Body of pancreas (tissue), 4 donors: ENCODE results near the gene MCTP2. TPM values are rescaled to one million over a fixed set of nuclear protein-coding genes. Genes with fewer than 3 reads are reported as not detected.

Experiments
- ATAC-seq: fragments of 150-250 bp; one replicate; pipeline ENCODE4 v1.9.1; 2016
- DNase-seq, 4 donors: peaks; one replicate each; pipeline ENCODE4 v3.0.0-alpha.2; 2019
- H3K27ac ChIP-seq, 4 donors: fragments of 200-600 bp; sonication (generic); 1 replicate in 3 of 4; 2 replicates in 1 of 4; pipeline versions ENCODE4 v1.5.1 to v1.6.1; 2016 to 2019; ENCODE audit warnings: mild to moderate bottlenecking in 1 of 4, mixed read lengths in 1 of 4, moderate library complexity in 1 of 4
- H3K27me3 ChIP-seq, 2 donors: fragments of 200-600 bp; sonication (generic); one replicate each; pipeline ENCODE4 v1.6.0; 2016; ENCODE audit warnings: mild to moderate bottlenecking in 1 of 2
- H3K36me3 ChIP-seq, 2 donors: fragments of 200-600 bp; sonication (generic); replicated peaks in 1 of 2; 2 replicates each; pipeline ENCODE4 v1.5.1; 2016; ENCODE audit warnings: low read depth in 2 of 2; ENCODE audit not compliant: insufficient read depth in 1 of 2
- H3K4me1 ChIP-seq: fragments of 200-600 bp; sonication (generic); one replicate; pipeline ENCODE4 v1.6.0; 2016
- H3K4me3 ChIP-seq, 2 donors: fragments of 200-600 bp; sonication (generic); 1 replicate in 1 of 2; 2 replicates in 1 of 2; pipeline ENCODE4 v1.5.1; 2016 to 2019
- H3K9me3 ChIP-seq, 3 donors: fragments of 200-600 bp; sonication (generic); 1 replicate in 2 of 3; 2 replicates in 1 of 3; pipeline ENCODE4 v1.5.1; 2016
- CTCF ChIP-seq, 7 experiments: fragments of 450-650 bp in 4 of 7; fragments of 200-600 bp in 3 of 7; sonication (generic) in 3 of 7; IDR thresholded peaks; one replicate each; pipeline ENCODE4 v1.5.1; 2016 to 2019; ENCODE audit warnings: antibody characterized with exemption in 7 of 7
- POLR2A ChIP-seq, 3 donors: fragments of 450-650 bp; IDR thresholded peaks; one replicate each; pipeline ENCODE4 v1.6.1; 2016; ENCODE audit warnings: antibody characterized with exemption in 3 of 3, mild to moderate bottlenecking in 2 of 3
- WGBS, 2 donors: methylation state at CpG; one replicate each; pipeline ENCODE4 v1.1.5; 2017; 5-methylcytosine and 5-hydroxymethylcytosine counted together
- intact Hi-C: fragments of 100-400 bp; cut with DNase I; formaldehyde crosslinking; loops from one replicate; pipeline ENCODE4 v1.15.1; 2023
- total RNA-seq, 2 donors: library from RNA; depleted of rRNA; stranded (reverse); fragments of >200 nt; gene quantifications; one replicate each; pipeline ENCODE4 v1.1.0, GENCODE V29; 2016

Gene MCTP2
- total RNA-seq, 2 donors from 2014 or later, result 28.5 to 31.6 TPM

DNA sequence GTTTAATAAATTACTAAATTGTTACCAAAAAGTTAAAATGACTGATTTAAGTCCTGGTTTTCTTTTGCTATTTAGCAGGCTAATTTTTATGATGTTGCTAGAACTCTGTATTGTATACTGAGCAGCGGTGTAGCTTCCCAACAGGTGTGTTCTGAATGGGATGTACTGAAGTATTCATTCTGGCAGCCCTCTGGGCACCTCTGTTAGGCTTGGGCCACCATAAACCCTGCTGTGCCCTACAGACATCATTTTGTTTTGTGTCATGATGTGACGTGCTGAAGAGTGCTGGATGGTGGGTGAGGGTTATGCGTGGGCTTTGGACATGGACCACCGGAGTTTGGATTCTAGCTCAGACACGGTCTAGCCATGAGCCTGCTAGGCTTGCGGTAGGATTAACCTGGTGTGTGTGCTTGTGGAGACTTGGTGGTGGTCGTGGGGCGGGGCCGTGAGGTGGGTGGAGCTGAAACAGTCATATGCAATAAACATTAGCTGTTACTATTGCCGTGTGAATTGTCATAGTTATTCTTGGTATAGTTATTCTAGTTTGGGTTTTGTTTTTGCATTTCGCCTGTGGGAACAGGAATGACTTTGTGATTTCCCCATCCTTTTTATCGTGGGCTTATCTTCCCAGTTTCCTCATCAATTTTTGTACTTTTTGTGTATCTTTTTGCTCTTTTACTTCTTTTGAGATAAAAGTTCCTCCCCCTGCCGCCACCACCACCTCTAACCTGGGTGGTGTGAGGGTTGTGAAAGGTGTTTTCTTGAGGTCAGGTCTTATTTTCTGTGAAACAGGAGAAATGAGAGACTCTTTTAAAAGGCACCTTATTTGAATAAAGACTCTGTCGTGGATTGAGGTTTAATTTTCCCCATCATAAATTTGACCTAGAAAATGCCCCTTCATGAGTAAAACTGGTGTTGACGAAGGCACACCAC is 93.7 kb downstream of the MCTP2 start:
- DNase-seq (no peak), ATAC-seq (no peak)
- Histone ChIP-seq H3K4me1 (no peaks in the 10 kb centered on the region), H3K36me3 (peaks cover 0 to 1% of the 10 kb centered on the region in 2 donors), H3K4me3 (no peak overlapping the region), H3K9me3 (no peaks in the 10 kb centered on the region), H3K27me3 (no peaks in the 10 kb centered on the region), H3K27ac (no peak overlapping the region)
- TF ChIP-seq POLR2A (IDR thresholded peaks at IDR 0.05), result no peak
- TF ChIP-seq CTCF (IDR thresholded peaks at IDR 0.05), result no peak
- WGBS, 2 donors, result 72 to 75% methylated on average over 13 to 15 of the region's 15 CpGs
- intact Hi-C loops, result loop anchor here (5.0 kb wide), 1 partner anchor 158 kb away; no protein-coding TSS in a partner anchor

DNA sequence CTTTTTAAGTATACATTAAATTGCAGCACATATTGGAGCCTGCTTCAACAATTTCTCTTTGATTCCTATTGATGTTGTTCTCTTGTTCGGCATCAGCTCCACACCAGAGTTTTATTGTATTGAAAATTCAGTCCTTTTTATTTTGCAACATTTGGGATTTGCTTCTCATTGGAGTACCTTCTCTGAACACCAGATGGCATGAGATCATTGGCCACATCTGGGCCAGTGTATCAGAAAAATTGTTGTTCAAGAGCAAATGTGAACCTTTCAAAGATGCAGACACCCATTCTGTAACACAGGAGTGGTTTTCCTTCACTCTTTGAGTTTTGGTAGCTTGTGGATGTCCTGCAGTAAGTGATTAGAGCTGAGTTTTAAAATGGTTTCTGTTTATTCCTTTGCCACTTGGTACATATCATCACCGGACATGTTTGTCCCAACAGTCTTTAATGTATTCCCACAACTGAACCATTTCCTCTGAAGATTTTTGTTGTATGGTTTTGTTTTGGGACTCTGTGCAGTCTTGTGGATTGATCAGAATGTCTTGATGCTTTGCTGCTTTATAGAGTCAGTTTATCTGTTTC is 96.1 kb downstream of the MCTP2 start:
- H3K27me3 ChIP-seq, result no peaks in the 10 kb centered on the region
- H3K9me3 ChIP-seq, result no peaks in the 10 kb centered on the region
- H3K27ac ChIP-seq, result no peak overlapping the region
- H3K4me3 ChIP-seq, result no peak overlapping the region
- TF ChIP-seq POLR2A (IDR thresholded peaks at IDR 0.05), result no peak
- TF ChIP-seq CTCF (IDR thresholded peaks at IDR 0.05), result peak; percentile 5 to 57 (median 47)
- no peaks in the 10 kb centered on the region for H3K36me3 ChIP-seq
- WGBS, 2 donors, result 81 to 87% methylated on average over 2 of the region's 2 CpGs
- ATAC-seq, result no peak
- peak in 1 of 4 donors; percentile 8 for DNase-seq
- intact Hi-C loops, result loop anchor here (5.0 kb wide), 1 partner anchor 160 kb away; no protein-coding TSS in a partner anchor
- H3K4me1 ChIP-seq, result peaks cover 5% of the 10 kb centered on the region

DNA sequence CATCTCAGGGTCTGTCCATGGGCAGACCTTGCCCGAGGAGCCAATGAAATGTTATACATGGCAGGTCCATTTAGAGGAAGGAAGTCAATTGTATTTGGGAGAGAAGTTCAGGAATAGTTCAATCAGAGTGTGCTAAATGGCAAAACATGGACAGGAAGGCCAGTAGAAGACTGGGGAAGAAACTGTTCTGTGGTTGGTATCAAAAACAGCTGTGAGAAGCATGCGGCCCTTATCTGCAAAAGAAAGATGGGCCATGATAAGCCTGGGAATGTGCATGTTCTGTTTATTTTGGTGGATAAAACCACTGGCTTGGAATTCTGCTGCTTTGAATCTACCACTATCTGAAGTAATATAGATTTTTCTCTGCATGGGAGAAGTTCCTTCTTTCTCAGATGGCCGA is 100.4 kb downstream of the MCTP2 start:
- Histone ChIP-seq H3K4me3 (no peak overlapping the region), H3K9me3 (no peaks in the 10 kb centered on the region), H3K36me3 (no peaks in the 10 kb centered on the region), H3K27me3 (no peaks in the 10 kb centered on the region), H3K4me1 (peaks cover 5% of the 10 kb centered on the region), H3K27ac (no peak overlapping the region)
- TF ChIP-seq POLR2A (IDR thresholded peaks at IDR 0.05) (no peak), CTCF (IDR thresholded peaks at IDR 0.05) (no peak)
- intact Hi-C loops, result no loop called here
- 53 to 57% methylated on average over 3 of the region's 3 CpGs for WGBS, 2 donors
- ATAC-seq, result no peak
- DNase-seq, result no peak

DNA sequence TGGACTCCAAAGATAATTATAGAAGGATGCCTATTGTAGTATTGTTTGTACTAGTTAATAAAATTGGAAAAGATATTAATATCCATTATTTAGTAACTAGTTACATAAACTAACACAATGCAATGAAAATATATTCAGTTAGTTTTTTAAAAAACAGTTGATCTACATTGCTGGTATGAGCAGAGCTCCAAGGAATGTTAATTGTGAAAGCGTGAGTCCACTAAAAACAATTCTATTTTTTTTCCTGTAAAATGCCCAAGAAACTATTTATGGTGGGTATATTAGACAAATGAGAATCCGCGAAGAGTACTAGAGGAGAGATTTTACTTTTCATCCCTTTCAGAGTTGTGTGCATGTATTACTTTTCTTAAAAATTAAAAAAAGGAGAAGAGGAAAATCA is 104.3 kb downstream of the MCTP2 start:
- whole genome bisulfite sequencing, 2 donors, result 74 to 91% methylated on average over 3 of the region's 3 CpGs
- Histone ChIP-seq H3K36me3 (peaks cover 0 to 4% of the 10 kb centered on the region in 2 donors), H3K27ac (no peak overlapping the region), H3K27me3 (no peaks in the 10 kb centered on the region), H3K9me3 (no peaks in the 10 kb centered on the region), H3K4me1 (peaks cover 5% of the 10 kb centered on the region), H3K4me3 (no peak overlapping the region)
- ATAC-seq, result no peak
- TF ChIP-seq POLR2A (IDR thresholded peaks at IDR 0.05), result no peak
- no peak for TF ChIP-seq CTCF (IDR thresholded peaks at IDR 0.05)
- intact Hi-C loops, result no loop called here
- DNase-seq, result no peak
